ENCODE data around the gene IL36A. TPM values are rescaled to one million over a fixed set of nuclear protein-coding genes. Genes with fewer than 3 reads are reported as not detected.

The IL36A gene
- total and polyA plus RNA-seq, 2 donors (not counting 3 experiments of a cell fraction or from before 2014, with no cell fraction given): not detected

GRCh38 chr2:113012436-113013335 is 7.4 kb downstream of the IL36A start:
- ChIA-PET POLR2A (no interaction called here), CTCF (no interaction called here)
- Histone ChIP-seq H3K4me3 (replicated peaks in 1 of 3; ENCODE audit: insufficient read depth in 1 of 3, low read depth in 1 of 3, low read length in 3 of 3) (no peak overlapping the region), H3K9me3 (replicated peaks; ENCODE audit: control insufficient read depth, insufficient read depth, low read length) (no peaks in the 10 kb centered on the region), H3K27me3 (ENCODE audit: control insufficient read depth in 2 of 2, insufficient read depth in 2 of 2, low read length in 2 of 2) (peaks cover 0 to 6% of the 10 kb centered on the region in 2 experiments), H3K9ac (replicated peaks; ENCODE audit: extremely low read depth, insufficient read depth, low read length) (no peak overlapping the region), H3K36me3 (ENCODE audit: control insufficient read depth in 2 of 2, extremely low read depth in 1 of 2, insufficient read depth in 2 of 2, low read length in 2 of 2) (no peaks in the 10 kb centered on the region), H3K27ac (ENCODE audit: insufficient read depth, low read depth, low read length) (no peak overlapping the region), H3K9me1 (replicated peaks; ENCODE audit: control insufficient read depth, extremely low read depth, insufficient read depth, low read length) (no peaks in the 10 kb centered on the region), H3K79me2 (ENCODE audit: control insufficient read depth, insufficient read depth, low read length) (no peaks in the 10 kb centered on the region), H3K4me1 (ENCODE audit: control insufficient read depth, extremely low read depth, insufficient read depth, low read length) (no peaks in the 10 kb centered on the region), H3K4me2 (ENCODE audit: insufficient read depth, low read length) (no peak overlapping the region), H2AFZ (ENCODE audit: low read depth, low read length) (no peak overlapping the region), H4K20me1 (replicated peaks; ENCODE audit: control insufficient read depth, extremely low read depth, insufficient read depth, low read length) (no peaks in the 10 kb centered on the region)
- dilution Hi-C loops (cut with MboI; ENCODE audit: extremely low pct_ligation_motif_present, low sequenced_read_pairs) (no loop called here), intact Hi-C loops (cut with micrococcal nuclease) (no loop called here)
- no peak for DNase-seq (ENCODE audit: low read depth, low spot score)
- TF ChIP-seq POLR2AphosphoS5 (IDR thresholded peaks at IDR 0.05; ENCODE audit: insufficient read depth, low read depth, low read length): no peak
- TF ChIP-seq POLR2A (IDR thresholded peaks at IDR 0.05; ENCODE audit: low read depth, low read length): no peak
- TF ChIP-seq GATA2 (IDR thresholded peaks at IDR 0.05; ENCODE audit: insufficient read depth, insufficient read length, low read depth, low read length): no peak
- TF ChIP-seq, protein P1, sequence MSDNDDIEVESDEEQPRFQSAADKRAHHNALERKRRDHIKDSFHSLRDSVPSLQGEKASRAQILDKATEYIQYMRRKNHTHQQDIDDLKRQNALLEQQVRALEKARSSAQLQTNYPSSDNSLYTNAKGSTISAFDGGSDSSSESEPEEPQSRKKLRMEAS (IDR thresholded peaks at IDR 0.05; ENCODE audit: insufficient read depth, insufficient read length): no peak
- no peak for TF ChIP-seq FOS (IDR thresholded peaks at IDR 0.05; ENCODE audit: borderline replicate concordance, insufficient read depth, low read length)
- TF ChIP-seq JUN (IDR thresholded peaks at IDR 0.05; ENCODE audit: borderline replicate concordance, insufficient read depth, insufficient read length, low read depth): no peak
- no peak for TF ChIP-seq MYC (IDR thresholded peaks at IDR 0.05; ENCODE audit: low read depth, low read length)
- TF ChIP-seq EZH2 (IDR thresholded peaks at IDR 0.05; ENCODE audit: borderline replicate concordance, low read depth, low read length, severe bottlenecking): no peak
- TF ChIP-seq CTCF (IDR thresholded peaks at IDR 0.05; ENCODE audit: extremely low read depth in 1 of 2, insufficient read depth in 1 of 2, low read depth in 1 of 2, low read length in 2 of 2): no peak
- FAIRE-seq: no peak
- no TSS peak for BruUV-seq (replicated peaks)

All from endothelial cell of umbilical vein (primary cell).